Measurements from ENCODE around the gene RNF212.

Gene RNF212

GRCh38 chr4:1023075-1023640, 90.2 kb downstream of the RNF212 start:
- no peak overlapping the region for H3K4me3 ChIP-seq (ENCODE audit: low read length)
- TF ChIP-seq CTCF (IDR thresholded peaks at IDR 0.05; ENCODE audit: insufficient read depth, low read depth, low read length, missing control alignments) = no peak
- DNase-seq (ENCODE audit: low read depth) = no peak

- H3K4me3 ChIP-seq (ENCODE audit: low read length) = no peak overlapping the region
- no peak for TF ChIP-seq CTCF (IDR thresholded peaks at IDR 0.05; ENCODE audit: insufficient read depth, low read depth, low read length, missing control alignments)
Measured at GRCh38 chr4:1022739-1023066, 90.7 kb downstream of the RNF212 start.

GRCh38 chr4:1022051-1022738, 91.2 kb downstream of the RNF212 start:
- no peak for DNase-seq (ENCODE audit: low read depth)
- no peak for TF ChIP-seq CTCF (IDR thresholded peaks at IDR 0.05; ENCODE audit: insufficient read depth, low read depth, low read length, missing control alignments)
- no peak overlapping the region for H3K4me3 ChIP-seq (ENCODE audit: low read length)

More at GRCh38 chr4:1022739-1023066, 90.7 kb downstream of the RNF212 start:
- no peak for DNase-seq (ENCODE audit: low read depth)
